Measurements from ENCODE around the gene CCDC43. TPM values are rescaled to one million over a fixed set of nuclear protein-coding genes. Genes with fewer than 3 reads are reported as not detected.

Gene CCDC43
- total and polyA plus RNA-seq, 2 of the 13 experiments (the other 11 are each of a cell fraction or from before 2014, with no cell fraction given): 17.5 to 94.8 TPM

GRCh38 chr17:44689477-44690217, at the start of gene CCDC43 (continued):
- TF ChIP-seq ZNF17 (CRISPR knock-in tag; IDR thresholded peaks at IDR 0.05) (no peak), STAT6 (CRISPR knock-in tag; IDR thresholded peaks at IDR 0.05; ENCODE audit: borderline replicate concordance) (no peak), ZFP91 (CRISPR knock-in tag; IDR thresholded peaks at IDR 0.05; ENCODE audit: borderline replicate concordance) (peak; percentile 97), ZNF747 (CRISPR knock-in tag; IDR thresholded peaks at IDR 0.05; ENCODE audit: borderline replicate concordance) (peak; percentile 97), ZNF616 (CRISPR knock-in tag; IDR thresholded peaks at IDR 0.05; ENCODE audit: low read depth) (peak; percentile 91), MTERF4 (CRISPR knock-in tag; IDR thresholded peaks at IDR 0.05) (no peak), NKX3-1 (CRISPR knock-in tag; IDR thresholded peaks at IDR 0.05) (peak; percentile 89; the same call in 1 of the 2 replicates), ZNF567 (CRISPR knock-in tag; IDR thresholded peaks at IDR 0.05; ENCODE audit: borderline replicate concordance) (peak; percentile 99), CERS6 (CRISPR knock-in tag; IDR thresholded peaks at IDR 0.05) (no peak; the same call in 1 of the 2 replicates), GTF3A (CRISPR knock-in tag; conservative IDR thresholded peaks at IDR 0.05) (0 out of 2 replicates have a peak, but pooled peaks have one; percentile 15), EED (CRISPR knock-in tag; IDR thresholded peaks at IDR 0.05) (peak; percentile 98), KIAA2018 (CRISPR knock-in tag; IDR thresholded peaks at IDR 0.05; ENCODE audit: borderline replicate concordance) (0 out of 2 replicates have a peak, but pooled peaks have one; percentile 49), ZSCAN21 (CRISPR knock-in tag; IDR thresholded peaks at IDR 0.05; ENCODE audit: borderline replicate concordance) (0 out of 2 replicates have a peak, but pooled peaks have one; percentile 11)
